OCI-M2 (cell line): ENCODE results near the gene C1QC.

ENCODE experiments used
- DNase-seq: peaks from one replicate; lab custom pipeline; 2025; ENCODE audit not compliant: unreplicated experiment; lab: John Stamatoyannopoulos, UW

The C1QC gene

GRCh38 chr1:22643381-22643780 lies at the start of gene C1QC:
Gene C1QC, plus strand, starts transcription at chr1:22643633. Its CDS starts 391 bp downstream, at chr1:22644024.
- no peak for DNase-seq

DNA sequence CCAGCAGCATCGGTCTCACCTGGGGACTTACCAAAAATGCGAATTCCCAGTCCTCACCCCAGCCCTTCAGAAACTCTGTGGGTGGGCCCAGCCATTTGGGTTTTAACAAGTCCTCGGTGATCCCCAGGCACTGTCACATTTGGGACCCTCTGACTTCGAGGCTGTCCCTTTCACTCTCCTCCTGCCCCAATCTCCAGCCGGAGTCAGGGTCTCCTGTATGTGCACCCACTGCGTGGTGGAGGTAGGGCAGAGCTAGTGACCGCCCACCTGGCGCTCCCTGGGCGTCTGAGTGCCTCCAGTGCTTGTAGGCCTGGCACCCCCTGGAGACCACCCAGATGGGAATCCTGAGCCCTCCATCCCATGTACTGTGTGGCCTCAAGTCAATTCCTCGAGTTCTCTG lies 49.0 kb upstream of the C1QC start:
- no peak for DNase-seq

DNA sequence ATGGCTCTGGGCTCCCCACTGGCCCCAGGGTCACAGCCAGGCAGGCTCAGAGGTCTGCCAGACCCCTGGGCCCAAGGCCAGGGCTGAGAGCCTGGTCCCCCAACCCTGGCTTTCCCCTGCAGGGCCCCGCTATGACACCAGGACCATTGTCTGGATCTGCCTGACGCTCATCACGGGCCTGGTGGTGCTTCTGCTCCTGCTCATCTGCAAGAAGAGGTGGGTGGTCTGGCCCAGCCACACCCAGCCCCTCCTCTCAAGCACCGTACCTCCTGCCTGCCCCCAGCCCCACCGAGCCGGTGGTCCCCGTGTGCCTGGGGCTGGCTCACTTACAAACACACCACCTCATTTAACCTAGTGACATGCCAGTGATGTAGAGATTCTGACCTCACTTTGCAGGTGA lies 48.3 kb upstream of the C1QC start:
- no peak for DNase-seq

- DNase-seq: no peak
These were observed 46.0 kb upstream of the C1QC start for GRCh38 chr1:22597301-22597965.

DNA sequence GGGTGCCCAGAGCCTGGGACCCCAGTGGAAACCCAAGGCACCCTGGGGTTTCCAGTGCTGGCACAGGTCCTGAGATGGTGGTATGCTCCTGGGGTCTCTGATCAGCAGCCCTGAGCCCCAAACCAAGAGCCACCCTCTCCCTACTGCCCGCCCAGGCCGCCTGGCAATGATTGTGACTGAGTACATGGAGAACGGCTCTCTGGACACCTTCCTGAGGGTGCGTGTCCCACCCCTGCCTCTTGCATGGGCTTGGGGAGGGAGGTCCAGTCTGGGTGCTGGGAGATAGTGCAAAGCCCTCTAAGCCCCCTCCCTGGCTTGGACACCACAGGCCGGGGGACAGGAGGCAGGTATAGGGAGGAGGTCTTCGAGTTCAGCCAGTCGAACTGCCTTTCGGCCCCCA lies 45.4 kb upstream of the C1QC start:
- no peak for DNase-seq

GRCh38 chr1:22598736-22599135 lies 44.7 kb upstream of the C1QC start:
- DNase-seq: no peak

GRCh38 chr1:22600071-22600816 lies 43.2 kb upstream of the C1QC start:
- DNase-seq: no peak

GRCh38 chr1:22600817-22601605 lies 42.4 kb upstream of the C1QC start:
- DNase-seq: no peak

DNA sequence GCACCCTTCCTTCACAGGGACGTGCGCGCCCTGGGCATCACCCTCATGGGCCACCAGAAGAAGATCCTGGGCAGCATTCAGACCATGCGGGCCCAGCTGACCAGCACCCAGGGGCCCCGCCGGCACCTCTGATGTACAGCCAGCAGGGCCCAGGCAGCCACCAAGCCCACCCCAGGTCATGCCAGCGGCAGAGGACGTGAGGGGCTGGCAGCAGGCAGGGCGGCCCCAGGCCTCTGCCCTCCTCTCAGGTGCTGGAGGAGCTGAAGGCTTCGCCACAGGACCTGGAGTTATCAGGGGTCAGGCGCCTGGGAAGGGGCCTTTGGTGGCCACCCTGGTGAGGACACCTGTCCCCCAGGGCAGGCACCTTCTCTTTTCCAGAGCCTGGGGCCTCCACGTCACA lies 41.8 kb upstream of the C1QC start:
- DNase-seq: no peak

DNA sequence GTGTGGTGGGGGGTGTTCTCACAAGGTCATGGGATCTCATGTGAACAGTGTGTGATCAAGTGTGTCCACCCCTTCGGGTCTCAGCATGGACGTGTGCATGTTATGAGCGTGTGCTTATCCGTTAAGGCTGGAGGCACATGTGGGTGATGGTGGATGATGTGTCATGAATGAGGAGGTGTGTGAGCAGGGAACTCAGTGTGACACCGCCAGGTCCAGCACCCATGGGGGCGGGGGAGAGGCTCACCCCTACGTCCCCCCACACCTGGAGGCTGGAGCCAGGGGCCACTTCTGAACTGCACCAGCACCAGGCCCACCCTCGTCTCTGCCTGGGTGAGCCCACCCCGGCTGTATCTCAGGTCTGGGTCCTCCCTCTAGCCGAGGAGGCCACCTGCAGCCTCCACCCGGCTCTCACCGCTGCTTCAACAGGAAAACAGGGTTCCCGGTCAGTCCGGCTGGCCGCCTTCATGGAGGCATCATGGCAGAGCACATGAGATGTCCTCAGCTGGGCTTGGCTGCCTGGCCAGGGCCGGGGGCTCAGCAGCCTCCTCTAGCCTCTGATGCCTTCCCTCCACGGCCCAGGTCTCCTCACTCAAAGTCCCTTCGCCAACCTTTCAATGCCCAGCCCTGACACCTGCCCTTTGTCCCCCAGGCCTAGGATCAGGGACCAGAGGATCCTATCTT lies 41.2 kb upstream of the C1QC start:
- DNase-seq: no peak

DNA sequence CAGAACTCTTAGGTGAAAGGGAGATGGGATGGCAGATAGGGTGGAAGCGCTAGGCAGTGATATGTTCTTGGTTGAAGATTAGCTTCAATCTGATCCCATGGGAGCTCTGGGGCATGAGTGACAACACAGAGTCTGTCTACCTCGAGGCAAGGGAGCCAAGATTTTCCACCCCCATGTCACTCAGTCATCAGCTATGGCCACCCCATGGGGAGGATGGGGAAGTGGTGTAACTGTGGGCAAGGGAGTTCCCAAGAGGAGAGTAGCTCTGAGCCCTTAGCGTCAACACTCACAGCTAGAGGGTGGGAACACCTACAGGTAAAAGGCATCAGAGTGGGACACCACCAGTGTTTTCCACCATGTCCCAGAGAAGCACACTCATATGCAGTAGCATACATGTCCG lies 37.3 kb upstream of the C1QC start:
- DNase-seq: no peak

DNA sequence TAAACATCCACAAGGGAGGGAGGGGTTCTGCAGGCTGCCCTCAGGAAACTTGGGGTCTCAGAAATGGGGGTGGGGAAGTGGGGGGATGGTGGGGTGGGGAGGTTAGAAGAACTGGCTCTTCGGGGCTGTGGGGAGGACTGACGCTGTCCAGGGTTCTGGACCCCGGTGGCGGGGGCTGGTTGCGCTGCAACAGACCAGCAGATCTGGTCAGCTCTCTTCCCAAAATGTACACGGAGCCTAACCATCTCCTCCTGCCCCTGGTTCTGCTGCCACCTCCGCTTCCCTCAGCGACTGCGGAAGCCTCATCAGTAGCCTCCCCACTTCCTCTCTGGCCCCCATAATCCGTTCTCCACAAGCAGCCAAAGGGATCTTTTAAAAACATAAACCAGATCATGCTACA lies 36.3 kb upstream of the C1QC start:
- no peak for DNase-seq

GRCh38 chr1:22608361-22608760 lies 35.1 kb upstream of the C1QC start:
- no peak for DNase-seq

DNA sequence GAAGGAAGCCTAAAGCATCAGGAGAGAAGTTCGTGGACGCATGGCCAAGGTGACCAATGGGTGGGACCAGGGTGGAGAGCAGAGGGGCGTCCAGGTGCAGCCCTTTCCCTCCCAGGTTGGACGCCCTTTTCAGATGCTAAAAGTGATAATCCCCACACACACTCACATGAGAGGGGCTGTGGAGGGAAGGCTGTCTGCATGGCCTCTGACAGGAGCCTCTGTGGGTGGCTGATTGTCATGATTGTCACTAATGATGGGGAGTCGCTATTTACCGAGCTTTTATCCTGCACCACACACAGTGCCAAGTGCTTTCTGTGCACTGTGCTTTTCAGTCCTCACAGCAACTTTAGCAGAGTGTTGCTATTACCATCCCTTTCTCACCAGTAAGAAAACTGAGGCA lies 34.1 kb upstream of the C1QC start:
- no peak for DNase-seq

- no peak for DNase-seq
These were observed 31.9 kb upstream of the C1QC start for GRCh38 chr1:22611530-22611947.

DNA sequence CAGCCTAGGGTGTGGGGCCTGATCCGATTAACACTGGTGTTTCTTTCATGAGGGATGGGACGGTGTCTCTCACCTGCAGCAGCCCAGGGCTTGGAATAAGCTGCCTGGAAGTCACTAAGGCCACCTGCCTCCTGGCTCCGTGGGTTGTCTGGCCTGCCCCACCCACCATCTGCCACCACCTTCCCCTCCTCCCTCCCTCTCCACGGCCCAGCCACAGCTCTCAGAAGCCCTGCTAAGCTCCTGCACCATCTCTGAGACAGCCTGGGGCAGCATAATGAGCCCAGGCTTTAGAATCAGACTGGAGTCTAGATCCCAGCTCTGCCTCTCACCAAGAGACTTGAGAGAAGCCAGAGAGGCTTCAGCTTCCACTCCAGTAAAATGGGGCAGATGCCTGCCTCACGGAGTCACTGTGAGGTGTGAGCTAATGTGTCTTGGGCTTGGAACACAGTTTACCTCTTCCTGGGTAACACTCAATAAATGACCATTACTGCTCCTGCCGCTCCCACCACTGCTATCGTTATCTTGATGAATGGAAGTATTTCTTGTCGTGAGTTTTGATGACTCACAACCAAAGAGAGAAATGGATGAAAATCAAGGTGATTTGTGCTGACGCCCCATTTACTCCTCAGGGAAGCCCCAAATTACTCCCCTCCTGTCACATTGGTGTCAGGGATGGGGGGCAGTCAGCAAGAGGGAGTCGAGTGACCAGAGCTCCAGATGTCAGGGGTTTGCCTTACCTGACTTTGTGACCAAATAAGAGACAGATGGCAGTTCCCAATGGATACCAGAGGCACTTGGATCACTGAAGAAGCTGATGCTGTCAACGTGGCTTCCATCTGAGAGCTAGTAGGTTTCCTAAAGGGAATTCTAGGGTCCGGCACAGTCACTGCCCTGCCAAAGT lies 30.5 kb upstream of the C1QC start:
- no peak for DNase-seq

DNA sequence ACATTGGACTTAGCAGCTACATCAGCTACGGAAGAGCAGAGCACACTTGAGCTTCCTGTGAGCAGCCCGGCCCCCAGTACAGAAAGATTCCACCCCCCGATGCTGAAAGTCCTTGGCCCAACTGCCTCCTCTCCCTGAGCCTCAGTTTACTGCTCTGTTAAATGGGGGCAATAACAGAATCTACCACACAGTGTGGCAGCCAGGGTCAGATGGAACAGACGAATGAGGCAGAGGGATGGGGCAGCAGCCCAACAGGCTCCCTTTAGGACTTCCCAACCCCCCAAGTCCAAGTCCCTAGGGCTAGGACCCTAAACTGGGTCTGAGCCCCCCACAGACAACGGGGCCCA lies 29.9 kb upstream of the C1QC start:
- no peak for DNase-seq

- DNase-seq: no peak
These were observed 29.5 kb upstream of the C1QC start for GRCh38 chr1:22613951-22614350.

DNA sequence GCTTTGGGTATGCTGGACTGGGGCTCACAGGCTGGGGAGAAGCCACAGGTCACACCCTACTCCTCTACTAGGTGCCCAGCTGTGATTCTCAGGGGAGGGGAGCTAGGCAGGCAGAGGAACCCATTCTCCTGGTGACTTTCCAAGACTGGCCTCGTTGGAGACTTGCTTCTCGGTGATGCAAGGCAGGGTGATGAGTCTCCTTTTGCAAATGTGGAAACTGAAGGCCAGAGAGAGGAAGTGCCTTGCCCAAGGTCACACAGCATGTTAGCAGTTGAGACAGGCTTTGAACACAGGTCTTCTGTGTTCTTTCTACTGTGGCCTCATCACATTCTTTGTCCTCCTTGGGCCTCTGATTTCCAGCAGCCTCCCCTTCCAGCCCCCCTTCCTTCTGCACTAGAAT lies 27.5 kb upstream of the C1QC start:
- DNase-seq: no peak

DNA sequence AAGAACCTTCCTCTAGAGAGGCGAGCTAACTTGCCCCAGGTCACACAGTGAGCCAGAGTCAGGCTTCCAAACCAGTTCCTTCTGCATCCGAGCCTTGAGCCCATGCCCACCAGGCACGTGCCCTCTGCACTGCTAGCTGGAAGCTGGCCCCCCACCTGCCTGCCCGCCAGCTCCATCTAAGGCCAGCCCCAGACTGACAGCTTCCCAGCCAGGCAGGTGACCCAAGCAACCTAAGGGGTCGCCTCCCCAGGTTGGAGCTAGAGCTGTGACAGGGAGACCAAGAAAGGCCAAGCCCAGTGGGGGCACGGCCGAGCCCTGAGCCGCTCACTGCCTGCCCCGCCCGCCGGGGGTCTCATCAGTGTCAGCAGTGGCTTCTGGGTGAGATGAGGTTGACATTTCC lies 26.9 kb upstream of the C1QC start:
- DNase-seq: no peak

GRCh38 chr1:22618056-22618455 lies 25.4 kb upstream of the C1QC start:
- no peak for DNase-seq
